Body of pancreas (tissue), 4 donors: ENCODE data around the gene HS6ST3.

Experiments
- CTCF ChIP-seq, 7 experiments: fragments of 450-650 bp in 4 of 7; fragments of 200-600 bp in 3 of 7; sonication (generic) in 3 of 7; IDR thresholded peaks; one replicate each; pipeline ENCODE4 v1.5.1; 2016 to 2019; ENCODE audit warnings: antibody characterized with exemption in 7 of 7
- POLR2A ChIP-seq, 3 donors: fragments of 450-650 bp; IDR thresholded peaks; one replicate each; pipeline ENCODE4 v1.6.1; 2016; ENCODE audit warnings: antibody characterized with exemption in 3 of 3, mild to moderate bottlenecking in 2 of 3

- TF ChIP-seq CTCF (IDR thresholded peaks at IDR 0.05) (no peak), POLR2A (IDR thresholded peaks at IDR 0.05) (no peak)
Observed at GRCh38 chr13:96109125-96109524, 19.2 kb downstream of the HS6ST3 start.
